HG03060 (cell line): ENCODE measurements around the gene COL26A1.

Source experiments
- ATAC-seq: cut with Tn5 transposase; IDR thresholded peaks from one replicate; pipeline ENCODE4 v1.9.1; 2021; ENCODE audit warnings: low read depth, moderate number of reproducible peaks; ENCODE audit not compliant: unreplicated experiment

The COL26A1 gene

DNA sequence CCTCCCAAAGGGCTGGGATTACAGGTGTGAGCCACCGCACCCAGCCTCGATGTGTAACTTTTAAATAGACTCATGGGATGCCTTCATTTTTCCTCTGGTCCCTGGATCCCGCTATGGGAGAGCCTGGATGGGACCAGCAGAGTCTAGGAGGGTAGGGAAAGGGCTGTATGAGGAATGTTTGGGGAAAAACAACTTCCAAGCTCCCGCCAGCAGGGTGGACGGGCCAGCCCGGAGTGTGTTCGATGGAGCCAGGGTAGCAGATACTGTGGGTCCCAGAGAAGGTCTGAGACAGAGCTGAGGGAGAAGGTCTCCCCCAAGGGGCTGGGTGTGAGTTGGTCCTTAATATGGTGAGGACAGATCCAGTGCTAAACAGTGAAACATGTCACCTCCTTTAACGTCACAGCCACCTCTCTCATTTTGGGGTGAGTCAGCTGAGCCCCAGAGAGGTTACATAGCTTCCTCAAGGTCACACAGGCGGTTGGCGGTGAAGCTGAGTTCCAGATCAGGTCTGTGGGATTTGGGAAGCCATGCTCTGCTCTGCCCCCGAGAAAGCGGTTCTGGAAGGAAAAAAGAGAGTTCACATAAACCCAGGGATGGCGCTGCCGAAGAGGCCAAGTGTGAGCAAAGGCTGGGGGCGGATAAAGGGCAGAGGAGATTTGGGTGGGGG, 200.0 kb downstream of the COL26A1 start:
- ATAC-seq = no peak

DNA sequence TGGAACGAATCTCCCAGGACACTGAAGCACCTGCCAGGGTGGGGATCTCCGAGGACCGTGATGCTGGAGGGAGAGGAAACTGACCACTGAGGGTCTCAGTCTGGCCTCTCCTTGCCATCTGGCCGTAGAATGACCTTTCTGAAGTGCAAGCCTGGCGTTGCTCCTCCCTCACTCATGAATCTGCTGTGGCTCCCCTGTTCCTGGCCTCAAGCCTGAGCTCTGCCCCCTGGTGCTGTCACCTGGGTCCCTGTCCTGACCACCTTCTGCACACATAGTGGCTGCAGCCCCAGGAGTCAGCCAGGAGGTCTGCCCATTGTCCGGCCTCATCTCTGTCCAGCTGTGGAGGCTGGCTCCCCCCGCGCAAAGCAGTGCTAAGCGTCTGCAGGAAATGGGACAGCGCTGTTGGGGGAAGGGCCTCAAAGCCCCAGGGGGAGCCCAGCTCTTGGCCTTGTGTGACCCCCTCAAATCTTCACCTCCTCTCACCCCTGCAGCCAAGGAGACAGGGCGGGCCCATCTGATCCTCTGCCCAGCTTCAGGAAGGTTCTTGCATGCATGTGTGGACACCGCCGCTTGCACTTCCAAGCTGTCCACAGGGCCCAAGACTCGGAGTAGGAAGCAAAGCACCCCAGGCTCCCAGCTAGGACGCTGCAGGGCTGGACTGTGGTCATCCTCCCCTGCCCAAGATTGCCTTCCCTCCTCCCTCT, 200.7 kb downstream of the COL26A1 start:
- ATAC-seq = no peak

DNA sequence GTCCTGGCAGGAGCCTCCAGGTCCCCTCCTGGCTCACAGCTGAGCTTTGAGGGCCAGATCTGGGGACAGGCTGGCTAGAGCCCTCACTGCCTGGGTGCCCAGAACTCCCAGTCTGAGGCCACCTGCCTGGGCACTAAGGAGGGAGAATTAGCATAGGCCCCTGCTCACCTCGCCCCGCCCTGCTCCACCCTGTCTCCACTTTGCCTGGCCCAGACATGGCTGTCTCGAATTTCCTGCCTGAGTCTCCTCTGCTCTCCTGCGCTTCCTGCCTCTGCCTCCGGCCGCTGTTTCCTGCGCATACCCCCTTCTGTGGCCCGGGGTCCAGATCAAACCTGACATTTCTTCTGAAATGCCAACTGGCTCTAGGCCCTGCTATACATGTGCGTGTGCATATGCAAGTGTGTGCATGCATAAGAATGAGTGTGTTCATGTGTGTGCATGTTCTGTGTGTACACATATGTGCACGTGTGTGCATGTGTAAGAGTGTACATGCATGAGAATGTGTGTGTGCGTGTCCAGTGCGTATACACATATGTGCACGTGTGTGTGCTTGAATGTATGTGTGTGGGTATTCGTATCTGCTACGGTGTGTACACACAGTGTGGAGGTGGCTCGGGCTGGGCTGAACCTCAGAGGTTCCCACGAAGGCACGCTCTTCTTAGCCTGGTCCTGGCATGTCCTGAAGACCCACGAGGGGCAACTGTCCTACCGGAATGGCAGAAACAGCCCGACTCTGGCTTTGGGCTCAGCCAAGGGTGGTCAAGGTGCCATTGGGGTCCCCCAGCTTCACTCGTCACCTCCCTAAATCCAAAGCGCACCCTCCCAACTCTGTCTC, 201.5 kb downstream of the COL26A1 start:
- ATAC-seq = no peak

DNA sequence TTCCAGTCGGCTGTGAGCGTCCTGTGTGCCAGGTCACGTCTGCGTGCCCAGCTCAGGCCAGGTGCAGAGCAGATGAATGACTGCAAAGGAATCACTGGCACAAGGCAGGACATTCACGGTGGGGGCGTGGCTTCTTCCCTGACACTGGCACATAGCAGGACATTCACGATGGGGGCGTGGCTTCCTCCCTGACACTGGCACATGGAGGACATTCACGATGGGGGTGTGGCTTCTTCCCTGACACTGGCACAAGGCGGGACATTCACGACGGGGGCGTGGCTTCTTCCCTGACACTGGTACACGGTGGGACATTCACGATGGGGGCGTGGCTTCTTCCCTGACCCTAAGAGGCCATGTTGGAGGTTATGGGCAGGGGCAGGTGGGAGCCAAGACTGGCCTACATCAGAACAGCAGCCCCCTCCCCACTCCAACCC, 202.1 kb downstream of the COL26A1 start:
- ATAC-seq = no peak

DNA sequence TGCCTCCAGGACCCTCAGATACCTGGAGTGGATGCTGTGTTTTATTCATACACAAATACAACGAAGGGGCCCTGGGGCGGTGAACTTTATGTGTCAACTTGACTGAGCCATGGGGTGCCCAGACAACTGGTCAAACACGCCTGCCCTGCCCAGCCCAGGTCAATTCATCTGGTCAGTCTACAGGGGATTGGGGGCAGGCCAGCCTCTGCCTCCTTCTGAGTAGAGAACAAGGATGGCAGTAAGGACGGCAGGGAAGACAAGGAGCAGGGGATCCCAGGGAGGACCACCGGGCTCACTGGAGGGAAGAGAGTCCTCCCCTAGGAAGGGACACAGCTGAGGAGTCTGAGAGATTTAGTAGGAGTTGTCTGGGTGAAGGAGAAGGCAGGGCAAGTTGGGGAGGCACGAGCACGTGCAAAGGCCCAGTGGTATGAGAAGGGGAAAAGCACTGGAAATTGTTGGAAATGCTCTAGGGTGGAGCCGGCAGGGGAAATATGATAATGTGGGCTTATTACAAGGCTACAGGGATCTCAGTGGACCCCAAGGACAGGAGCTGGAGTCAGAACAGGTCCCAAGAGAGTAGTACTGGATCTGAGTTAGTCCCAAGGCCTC, 203.0 kb downstream of the COL26A1 start:
- ATAC-seq = no peak

DNA sequence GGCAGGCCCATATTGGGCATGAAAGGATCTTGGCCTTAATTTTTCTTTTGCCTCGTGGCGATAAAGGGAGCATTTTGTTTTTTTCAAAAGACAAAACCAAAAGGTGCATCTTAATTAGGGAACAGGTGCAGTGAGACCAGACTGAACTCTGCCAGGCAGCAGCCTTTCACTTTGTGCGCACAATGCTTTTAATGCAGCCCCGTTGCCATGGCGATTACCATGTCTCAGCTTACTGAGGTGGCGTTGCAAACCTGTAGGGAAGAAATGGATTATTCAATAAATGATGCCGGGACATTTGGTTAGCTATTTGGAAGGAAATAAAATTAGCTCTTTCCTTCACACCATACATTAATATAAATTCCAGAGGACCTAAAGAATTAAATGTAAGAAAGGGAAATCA, 204.6 kb downstream of the COL26A1 start:
- ATAC-seq = no peak

DNA sequence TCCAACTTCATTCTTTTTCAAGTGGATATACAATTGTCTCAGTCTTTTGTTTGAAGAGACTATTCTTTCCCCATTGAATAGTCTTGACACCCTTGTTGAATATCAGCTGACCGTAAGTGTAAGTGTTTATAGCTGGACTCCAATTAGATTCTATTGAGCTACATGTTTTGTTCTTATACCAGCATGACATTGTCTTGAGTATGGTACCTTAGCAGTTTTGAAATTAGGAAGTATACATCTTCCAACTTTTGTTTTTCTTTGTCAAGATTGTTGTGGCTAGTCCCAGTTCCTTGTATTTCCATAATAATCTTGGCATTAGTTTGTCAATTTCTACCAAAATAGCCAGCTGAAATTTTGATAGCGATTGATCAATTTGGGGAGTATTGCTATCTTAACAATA, 209.5 kb downstream of the COL26A1 start:
- ATAC-seq = no peak

DNA sequence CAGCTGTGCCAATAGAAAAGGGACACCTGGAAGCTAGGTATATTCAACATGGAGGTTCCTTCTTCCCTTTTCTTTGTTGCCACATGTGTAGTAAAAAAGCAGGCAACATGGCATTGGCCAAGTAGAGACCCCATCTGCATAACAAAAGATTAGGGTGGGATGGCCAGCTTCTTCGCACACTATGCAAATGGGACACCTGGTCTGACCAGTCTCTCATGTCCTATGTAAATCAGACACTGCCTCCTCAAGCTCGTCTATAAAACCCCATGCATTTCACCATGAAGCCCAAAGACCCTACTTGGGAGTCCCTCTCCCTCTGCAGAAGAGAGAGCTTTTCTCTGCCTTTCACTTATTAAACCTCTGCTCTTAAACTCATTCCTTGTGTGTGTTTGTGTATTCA, 212.5 kb downstream of the COL26A1 start:
- ATAC-seq = no peak

DNA sequence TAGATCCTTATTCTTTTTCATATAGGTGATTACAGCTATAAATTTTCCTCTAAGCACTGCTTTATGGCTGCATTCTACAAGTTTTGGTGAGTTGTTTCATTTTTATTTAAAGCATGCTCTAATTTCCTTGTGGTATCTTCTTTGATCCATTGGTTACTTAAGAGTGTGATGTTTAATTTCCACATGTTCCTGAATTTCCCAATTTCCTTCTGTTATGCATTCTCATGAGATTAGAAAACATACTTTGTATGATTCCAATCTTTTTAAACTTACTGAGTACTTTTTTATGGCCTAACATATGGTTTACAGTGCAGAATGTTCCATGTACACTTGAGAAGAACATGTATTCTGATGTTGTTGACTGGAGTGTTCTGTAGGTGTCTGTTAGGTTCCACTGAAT, 213.0 kb downstream of the COL26A1 start:
- no peak for ATAC-seq

DNA sequence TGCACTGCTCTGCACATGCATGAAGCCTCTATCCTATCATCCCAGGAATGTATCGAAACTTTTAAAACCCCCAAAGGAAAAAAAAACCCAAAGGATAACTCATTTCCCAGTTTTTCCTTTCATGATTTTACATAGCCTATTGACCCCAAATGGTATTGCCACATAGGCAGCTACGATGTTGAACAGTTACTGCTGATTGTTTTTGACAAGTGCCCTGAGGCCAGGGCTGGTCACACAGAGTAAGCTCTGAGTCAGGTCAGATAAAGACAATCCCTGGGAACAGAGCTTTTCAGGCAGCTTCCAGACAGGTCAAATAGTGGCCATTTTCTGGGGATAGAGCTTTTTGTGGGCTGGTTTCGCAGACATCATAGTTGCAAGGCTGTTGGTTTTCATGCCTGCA, 214.3 kb downstream of the COL26A1 start:
- no peak for ATAC-seq

DNA sequence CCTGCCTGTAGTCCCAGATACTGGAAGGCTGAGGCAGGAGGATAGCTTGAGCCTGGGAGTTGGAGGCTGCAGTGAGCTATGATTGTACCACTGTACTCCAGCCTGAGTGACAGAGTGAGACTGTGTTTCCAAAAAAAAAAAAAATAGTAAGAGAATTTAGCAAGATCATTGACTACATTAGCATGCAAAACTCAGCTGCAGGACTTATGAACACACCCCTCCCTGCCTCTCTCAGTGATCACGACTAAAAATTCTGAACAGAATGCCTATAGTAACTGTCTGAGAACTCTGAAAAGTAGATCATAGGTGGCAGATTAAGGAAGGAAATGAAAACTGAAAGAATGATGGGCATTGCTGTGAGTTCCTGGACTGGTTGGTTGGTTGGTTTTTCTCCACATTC, 215.9 kb downstream of the COL26A1 start:
- ATAC-seq = no peak

DNA sequence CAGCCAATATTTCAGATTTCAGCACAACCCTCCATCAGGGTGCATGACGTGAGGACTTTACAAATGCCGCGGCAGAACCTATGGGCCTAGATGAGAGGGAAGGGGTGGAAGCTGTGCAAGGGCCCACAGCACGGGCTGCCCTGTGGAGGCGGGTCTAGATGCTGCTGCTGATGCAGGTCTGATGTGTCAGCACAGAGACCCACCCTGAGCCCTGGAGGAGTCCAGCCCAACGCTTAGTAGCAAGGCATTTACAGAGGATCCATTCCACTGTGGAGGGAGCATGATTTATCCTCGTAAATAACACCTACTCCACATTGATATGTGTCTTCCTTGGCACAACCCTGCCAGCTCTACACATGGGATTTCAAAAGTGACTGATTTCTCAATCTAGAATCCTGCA, 217.9 kb downstream of the COL26A1 start:
- no peak for ATAC-seq

DNA sequence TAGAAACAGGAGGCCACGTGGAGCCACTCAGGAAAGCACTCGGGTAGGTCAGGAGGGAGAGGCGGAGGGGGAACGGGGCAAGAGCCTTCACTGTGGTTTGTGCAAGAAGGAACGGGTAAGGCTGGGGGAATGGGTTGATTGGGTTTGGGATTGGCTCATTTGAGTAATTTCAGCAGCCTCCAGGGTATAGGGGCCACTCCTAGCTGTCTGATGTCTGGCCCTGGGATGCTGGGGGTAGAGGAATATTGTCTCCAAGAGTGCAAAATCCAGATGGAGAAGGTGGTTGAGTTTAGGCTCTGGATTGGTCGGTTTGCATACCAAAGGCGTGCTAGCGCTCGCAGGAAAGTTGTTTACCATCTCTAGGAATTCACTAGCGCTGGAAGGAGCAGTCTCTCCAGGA, 219.2 kb downstream of the COL26A1 start:
- no peak for ATAC-seq

DNA sequence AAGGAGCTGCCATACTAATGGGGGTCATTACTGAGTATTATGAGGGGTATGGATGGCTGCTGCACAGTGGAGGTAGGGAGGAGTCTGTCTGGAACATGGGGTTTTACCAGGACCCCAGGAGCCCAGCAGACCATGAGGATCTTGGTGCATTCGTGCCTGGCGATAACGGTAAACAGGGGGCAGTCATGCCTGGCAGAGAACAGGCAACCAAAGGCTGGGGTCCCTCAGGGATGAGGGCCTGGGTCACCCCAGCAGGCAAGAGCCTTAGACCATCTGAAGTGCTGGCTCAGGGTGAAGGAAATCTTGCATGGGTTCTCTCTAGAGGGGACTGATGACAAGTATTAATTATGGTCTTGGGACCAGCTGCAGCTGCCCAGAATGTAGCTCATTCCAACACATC, 220.3 kb downstream of the COL26A1 start:
- no peak for ATAC-seq

DNA sequence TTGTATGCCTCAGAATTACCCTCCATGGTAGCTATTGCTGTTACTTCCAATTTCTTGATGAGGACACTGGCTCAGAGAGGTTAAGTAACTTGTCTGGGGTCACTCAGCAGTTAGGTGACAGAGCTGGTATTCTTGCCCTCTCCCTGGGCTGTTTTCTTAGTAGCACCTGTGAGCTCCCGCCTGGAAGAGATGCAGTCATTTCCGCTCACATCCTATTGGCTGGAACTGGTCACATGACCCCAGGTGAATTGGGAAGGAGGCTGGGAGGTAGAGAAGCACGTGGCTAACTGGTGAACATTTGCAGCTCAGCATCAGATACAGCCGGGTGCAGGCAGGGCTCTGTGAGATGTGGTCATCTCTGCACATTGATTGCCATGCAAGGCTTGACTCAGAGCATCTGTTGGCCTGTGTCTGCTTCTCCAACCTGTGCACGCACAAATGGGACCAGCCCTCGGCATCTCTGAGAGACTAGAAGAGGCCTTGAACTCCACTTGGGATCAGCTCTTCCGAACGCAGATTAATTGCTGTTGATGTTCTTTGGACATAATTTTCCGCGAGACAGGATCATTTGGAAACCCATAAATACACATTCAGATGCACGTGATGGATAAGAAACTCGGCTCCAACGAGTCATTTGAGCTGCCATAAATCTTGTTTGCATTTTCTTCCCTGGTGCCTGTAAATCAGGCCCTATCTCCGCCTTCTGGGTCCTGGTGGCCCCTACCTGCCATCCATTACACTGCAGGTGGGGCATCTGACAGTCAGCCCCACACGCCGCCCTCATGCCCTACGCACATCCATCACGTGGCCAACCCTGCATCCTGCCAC, 223.6 kb downstream of the COL26A1 start:
- no peak for ATAC-seq

DNA sequence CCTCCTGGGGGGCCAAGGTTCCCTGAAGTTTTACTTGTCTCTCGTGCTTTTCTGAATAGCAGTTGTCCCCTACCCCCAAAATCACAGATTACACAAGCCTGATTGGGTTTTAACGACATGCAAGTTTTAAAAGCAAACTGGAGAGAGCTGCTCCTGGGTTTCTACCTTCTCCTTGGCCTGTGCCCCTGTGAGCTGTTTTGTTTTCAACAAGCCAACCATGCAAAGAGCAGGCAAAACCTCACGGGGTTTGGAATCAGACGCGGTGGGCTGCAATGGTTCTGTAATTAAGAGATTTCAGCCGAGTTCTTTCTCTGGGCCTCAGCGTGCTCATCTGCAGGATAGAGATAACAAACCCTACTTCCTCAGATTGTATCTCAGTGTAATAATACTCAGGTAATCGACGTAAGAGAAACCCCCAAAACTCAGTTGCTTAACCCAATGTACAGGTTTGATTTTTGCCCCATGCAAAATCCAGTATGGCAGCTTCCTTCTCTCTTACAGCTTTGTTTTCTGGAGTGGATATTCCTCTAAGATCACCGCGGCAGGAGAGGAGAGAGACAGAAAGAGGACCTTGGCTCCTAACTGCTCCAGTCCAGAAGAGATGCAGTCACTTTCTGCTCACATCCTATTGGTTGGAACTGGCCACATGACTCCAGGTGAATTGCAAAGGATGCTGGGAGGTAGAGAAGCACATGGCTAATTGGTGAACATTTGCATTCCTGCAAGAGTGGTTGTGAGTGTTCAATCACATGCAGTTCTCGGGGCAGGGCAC, 224.4 kb downstream of the COL26A1 start:
- ATAC-seq = no peak

DNA sequence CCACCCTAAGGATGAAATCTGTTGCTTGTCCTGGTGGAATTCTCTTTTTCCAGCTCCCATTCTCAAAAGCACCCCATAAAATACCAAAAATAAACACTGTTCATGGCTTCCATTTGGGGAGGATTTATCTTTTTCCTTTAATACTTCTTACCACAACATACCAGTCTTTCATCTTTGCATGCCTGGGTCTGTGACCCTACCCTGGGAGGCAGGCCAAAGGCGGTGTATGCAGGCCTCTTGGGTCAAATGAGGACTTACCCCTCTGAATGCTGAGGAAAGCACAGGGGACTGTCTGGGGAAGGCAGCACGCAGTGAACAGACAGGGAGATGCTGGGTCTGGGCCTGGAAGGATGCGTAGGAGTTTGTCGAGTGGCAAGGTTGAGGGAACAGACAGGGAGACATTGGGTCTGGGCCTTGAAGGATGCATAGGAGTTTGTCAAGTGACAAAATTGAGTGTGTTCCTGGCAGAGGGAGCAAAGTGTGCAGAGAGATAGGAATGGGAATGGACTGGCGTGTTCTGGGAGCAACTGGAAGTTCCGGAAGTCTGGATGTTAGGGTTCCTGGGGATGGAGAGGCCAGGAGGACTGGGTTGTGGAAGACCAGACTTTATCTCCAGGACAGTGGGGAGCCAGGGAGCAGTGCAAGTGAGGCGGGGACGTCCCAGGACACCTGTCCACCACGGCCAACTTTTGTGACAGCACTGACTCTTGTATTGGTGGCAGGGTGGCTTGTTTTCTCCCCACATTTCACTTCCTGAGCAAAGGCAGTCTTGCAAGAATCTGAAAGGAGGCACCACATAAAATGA, 225.7 kb downstream of the COL26A1 start:
- ATAC-seq = no peak

DNA sequence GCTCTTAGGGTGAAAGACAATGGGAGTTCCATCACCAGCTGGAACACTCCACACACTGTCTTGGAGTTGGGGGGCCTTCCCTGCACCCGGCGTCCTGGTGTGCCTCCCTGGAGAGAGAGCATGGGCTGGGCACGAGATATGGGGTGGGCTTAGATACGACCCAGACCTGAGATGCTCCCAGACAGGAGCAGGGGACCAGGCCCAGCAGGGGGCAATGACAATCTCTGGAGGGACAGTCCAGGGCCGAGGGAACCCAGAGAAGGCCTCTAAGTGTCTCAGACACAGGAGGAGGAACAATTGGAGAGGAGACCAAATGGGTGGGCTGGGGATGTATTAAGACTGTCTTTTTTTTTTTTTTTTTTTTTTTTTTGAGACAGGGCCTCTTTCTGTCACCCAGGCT, 226.4 kb downstream of the COL26A1 start:
- ATAC-seq = no peak
